Measurements from ENCODE around the gene CARS2. TPM values are rescaled to one million over a fixed set of nuclear protein-coding genes. Genes with fewer than 3 reads are reported as not detected.
"Not testable (repeated sequence)": the region's sequence is repeated elsewhere in the genome, so short reads cannot be mapped to it uniquely, and the experiment has no call there.

Gene CARS2
- total RNA-seq, 1 donor from 2014 or later = 36.0 TPM

DNA sequence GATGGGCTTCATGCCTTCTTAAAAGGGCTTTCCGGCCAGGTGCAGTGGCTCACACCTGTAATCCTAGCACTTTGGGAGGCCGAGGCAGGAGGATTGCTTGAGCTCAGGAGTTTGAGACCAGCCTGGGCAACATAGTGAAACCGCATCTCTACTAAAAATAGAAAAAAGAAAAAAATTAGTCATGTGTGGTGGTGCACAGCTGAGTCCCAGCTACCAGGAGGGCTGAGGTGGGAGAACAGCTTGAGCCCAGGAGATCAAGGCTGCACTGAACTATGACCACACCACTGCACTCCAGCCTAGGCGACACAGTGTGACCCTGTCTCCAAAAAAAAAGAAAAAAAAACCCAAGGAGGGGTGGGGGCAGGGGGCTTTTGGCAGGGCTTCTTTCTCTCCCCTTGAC, 7.2 kb downstream of the CARS2 start:
- Mint-ChIP-seq H3K27me3 (ENCODE audit: unreplicated experiment) (peaks cover 2% of the 10 kb centered on the region), H3K36me3 (ENCODE audit: low read depth, unreplicated experiment) (peaks cover 18% of the 10 kb centered on the region), H3K27ac (ENCODE audit: unreplicated experiment) (no peak overlapping the region), H3K9me3 (ENCODE audit: unreplicated experiment) (no peaks in the 10 kb centered on the region), H3K4me3 (ENCODE audit: unreplicated experiment) (no peak overlapping the region), H3K4me1 (ENCODE audit: unreplicated experiment) (no peaks in the 10 kb centered on the region)
- no peak for DNase-seq (ENCODE audit: low spot score)
- TF ChIP-seq, protein P1, sequence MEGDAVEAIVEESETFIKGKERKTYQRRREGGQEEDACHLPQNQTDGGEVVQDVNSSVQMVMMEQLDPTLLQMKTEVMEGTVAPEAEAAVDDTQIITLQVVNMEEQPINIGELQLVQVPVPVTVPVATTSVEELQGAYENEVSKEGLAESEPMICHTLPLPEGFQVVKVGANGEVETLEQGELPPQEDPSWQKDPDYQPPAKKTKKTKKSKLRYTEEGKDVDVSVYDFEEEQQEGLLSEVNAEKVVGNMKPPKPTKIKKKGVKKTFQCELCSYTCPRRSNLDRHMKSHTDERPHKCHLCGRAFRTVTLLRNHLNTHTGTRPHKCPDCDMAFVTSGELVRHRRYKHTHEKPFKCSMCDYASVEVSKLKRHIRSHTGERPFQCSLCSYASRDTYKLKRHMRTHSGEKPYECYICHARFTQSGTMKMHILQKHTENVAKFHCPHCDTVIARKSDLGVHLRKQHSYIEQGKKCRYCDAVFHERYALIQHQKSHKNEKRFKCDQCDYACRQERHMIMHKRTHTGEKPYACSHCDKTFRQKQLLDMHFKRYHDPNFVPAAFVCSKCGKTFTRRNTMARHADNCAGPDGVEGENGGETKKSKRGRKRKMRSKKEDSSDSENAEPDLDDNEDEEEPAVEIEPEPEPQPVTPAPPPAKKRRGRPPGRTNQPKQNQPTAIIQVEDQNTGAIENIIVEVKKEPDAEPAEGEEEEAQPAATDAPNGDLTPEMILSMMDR (IDR thresholded peaks at IDR 0.05; ENCODE audit: unreplicated experiment) = no peak

DNA sequence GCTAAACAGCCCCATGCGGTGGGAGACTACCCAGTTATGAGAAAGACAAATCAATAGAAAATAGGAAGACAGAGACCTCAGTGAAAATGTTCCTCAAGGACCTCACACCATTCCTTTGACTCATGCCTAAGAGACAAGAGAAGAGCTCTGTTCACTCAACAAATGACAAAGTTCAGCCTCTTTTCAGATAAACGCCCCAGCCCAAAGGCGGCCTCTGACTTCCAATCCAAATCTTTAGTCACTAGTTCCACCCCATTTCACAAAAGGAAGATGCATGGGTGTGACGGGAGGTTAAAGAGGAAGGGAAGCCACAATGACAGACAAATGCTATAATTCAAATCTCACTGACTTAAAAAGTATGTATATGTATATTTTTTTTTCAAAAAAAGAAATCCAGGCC, 8.1 kb downstream of the CARS2 start:
- no peaks in the 10 kb centered on the region for H3K9me3 Mint-ChIP-seq (ENCODE audit: unreplicated experiment)
- peaks cover 18% of the 10 kb centered on the region for H3K36me3 Mint-ChIP-seq (ENCODE audit: low read depth, unreplicated experiment)
- no peak for DNase-seq (ENCODE audit: low spot score)
- H3K4me3 Mint-ChIP-seq (ENCODE audit: unreplicated experiment) = no peak overlapping the region
- no peaks in the 10 kb centered on the region for H3K4me1 Mint-ChIP-seq (ENCODE audit: unreplicated experiment)
- no peak overlapping the region for H3K27ac Mint-ChIP-seq (ENCODE audit: unreplicated experiment)
- TF ChIP-seq, protein P1 (IDR thresholded peaks at IDR 0.05; ENCODE audit: unreplicated experiment) = no peak
- H3K27me3 Mint-ChIP-seq (ENCODE audit: unreplicated experiment) = peaks cover 2% of the 10 kb centered on the region

DNA sequence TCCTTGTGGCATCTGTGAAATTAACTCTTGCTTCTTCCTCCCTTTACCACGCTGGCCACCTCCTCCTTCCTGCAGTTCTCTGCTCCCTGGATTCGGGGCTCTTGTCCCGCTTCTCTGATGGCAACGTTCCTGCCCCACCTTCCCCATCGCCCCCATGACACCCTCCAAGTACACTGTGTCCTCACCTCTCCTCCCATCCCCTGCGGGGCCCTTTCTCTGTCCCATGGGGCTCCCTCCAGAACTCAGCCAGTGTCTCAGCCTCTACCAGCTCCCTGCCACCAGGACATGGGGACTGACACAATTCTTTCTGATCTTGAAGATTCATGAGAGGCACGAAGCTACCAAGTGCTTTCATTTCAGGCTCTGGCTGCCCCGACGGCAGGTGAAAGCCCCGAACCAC, 9.1 kb downstream of the CARS2 start:
- TF ChIP-seq, protein P1 (IDR thresholded peaks at IDR 0.05; ENCODE audit: unreplicated experiment) = no peak
- DNase-seq (ENCODE audit: low spot score) = no peak
- Mint-ChIP-seq H3K4me3 (ENCODE audit: unreplicated experiment) (no peak overlapping the region), H3K27me3 (ENCODE audit: unreplicated experiment) (peaks cover 2% of the 10 kb centered on the region), H3K4me1 (ENCODE audit: unreplicated experiment) (no peaks in the 10 kb centered on the region), H3K9me3 (ENCODE audit: unreplicated experiment) (no peaks in the 10 kb centered on the region), H3K36me3 (ENCODE audit: low read depth, unreplicated experiment) (peaks cover 13% of the 10 kb centered on the region), H3K27ac (ENCODE audit: unreplicated experiment) (no peak overlapping the region)

DNA sequence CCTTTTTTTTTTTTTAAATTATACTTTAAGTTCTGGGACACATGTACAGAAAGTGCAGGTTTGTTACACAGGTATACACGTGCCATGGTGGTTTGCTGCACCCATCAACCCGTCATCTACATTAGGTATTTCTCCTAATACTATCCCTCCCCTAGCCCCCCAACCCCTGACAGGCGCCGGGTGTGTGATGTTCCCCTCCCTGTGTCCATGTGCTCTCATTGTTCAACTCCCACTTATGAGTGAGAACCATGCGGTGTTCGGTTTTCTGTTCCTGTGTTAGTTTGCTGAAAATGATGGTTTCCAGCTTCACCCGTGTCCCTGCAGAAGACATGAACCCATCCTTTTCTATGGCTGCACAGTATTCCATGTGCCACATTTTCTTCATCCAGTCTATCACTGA, 10.1 kb downstream of the CARS2 start:
- H3K36me3 Mint-ChIP-seq (ENCODE audit: low read depth, unreplicated experiment) = peaks cover 13% of the 10 kb centered on the region
- H3K4me3 Mint-ChIP-seq (ENCODE audit: unreplicated experiment); H3K4me1 Mint-ChIP-seq (ENCODE audit: unreplicated experiment); H3K27ac Mint-ChIP-seq (ENCODE audit: unreplicated experiment); H3K27me3 Mint-ChIP-seq (ENCODE audit: unreplicated experiment); H3K9me3 Mint-ChIP-seq (ENCODE audit: unreplicated experiment); DNase-seq (ENCODE audit: low spot score): not testable (repeated sequence)

DNA sequence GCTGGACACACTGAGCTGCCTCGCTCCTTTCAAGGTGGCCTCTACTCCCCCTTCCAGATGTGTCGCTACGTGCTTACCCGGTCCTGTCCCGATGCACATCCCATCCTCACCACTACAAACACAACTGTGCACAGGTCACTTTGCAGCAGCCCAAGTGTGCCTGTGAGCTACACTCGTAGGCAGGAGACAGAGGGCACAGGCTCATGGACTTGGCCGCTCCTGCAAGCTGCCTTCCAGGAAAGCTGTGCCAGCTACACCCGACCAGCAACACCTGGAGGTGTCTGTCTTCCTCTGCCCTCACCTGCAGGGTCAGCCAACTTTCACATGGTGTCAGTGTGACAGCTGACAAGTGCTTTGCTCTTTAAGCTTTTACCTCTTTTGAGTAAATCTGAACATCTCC, 15.4 kb downstream of the CARS2 start:
- no peaks in the 10 kb centered on the region for H3K9me3 Mint-ChIP-seq (ENCODE audit: unreplicated experiment)
- peaks cover 1% of the 10 kb centered on the region for H3K27me3 Mint-ChIP-seq (ENCODE audit: unreplicated experiment)
- H3K36me3 Mint-ChIP-seq (ENCODE audit: low read depth, unreplicated experiment) = peaks cover 3% of the 10 kb centered on the region
- TF ChIP-seq, protein P1 (IDR thresholded peaks at IDR 0.05; ENCODE audit: unreplicated experiment) = no peak
- H3K4me1 Mint-ChIP-seq (ENCODE audit: unreplicated experiment) = no peaks in the 10 kb centered on the region
- H3K4me3 Mint-ChIP-seq (ENCODE audit: unreplicated experiment) = no peak overlapping the region
- DNase-seq (ENCODE audit: low spot score) = no peak
- no peak overlapping the region for H3K27ac Mint-ChIP-seq (ENCODE audit: unreplicated experiment)

DNA sequence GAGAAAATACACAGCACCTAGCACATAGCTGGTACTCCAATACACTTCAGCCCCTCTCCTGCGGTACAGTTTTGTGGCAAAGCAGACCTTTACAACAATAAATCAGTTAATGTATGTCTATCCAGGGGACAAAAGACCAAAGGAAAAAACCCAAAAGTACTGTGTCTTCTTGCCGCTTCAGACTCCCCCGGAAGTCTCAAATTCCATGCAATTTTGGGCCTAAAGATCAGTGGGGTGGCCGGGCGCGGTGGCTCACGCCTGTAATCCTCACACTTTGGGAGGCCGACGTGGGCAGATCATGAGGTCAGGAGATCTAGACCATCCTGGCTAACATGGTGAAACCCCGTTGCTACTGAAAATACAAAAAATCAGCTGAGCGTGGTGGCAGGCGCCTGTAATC, 16.2 kb downstream of the CARS2 start:
- no peak for DNase-seq (ENCODE audit: low spot score)
- Mint-ChIP-seq H3K4me3 (ENCODE audit: unreplicated experiment) (no peak overlapping the region), H3K27me3 (ENCODE audit: unreplicated experiment) (peaks cover 1% of the 10 kb centered on the region), H3K27ac (ENCODE audit: unreplicated experiment) (no peak overlapping the region), H3K4me1 (ENCODE audit: unreplicated experiment) (no peaks in the 10 kb centered on the region), H3K36me3 (ENCODE audit: low read depth, unreplicated experiment) (peaks cover 7% of the 10 kb centered on the region), H3K9me3 (ENCODE audit: unreplicated experiment) (no peaks in the 10 kb centered on the region)
- TF ChIP-seq, protein P1 (IDR thresholded peaks at IDR 0.05; ENCODE audit: unreplicated experiment) = no peak

Measured in endothelial cell (in vitro differentiated cells).